ENCODE measurements around the gene RAPGEF5. TPM values are rescaled to one million over a fixed set of nuclear protein-coding genes. Genes with fewer than 3 reads are reported as not detected.

RAPGEF5 gene
- total RNA-seq, 2 donors from 2014 or later: 16.7 to 23.2 TPM

DNA sequence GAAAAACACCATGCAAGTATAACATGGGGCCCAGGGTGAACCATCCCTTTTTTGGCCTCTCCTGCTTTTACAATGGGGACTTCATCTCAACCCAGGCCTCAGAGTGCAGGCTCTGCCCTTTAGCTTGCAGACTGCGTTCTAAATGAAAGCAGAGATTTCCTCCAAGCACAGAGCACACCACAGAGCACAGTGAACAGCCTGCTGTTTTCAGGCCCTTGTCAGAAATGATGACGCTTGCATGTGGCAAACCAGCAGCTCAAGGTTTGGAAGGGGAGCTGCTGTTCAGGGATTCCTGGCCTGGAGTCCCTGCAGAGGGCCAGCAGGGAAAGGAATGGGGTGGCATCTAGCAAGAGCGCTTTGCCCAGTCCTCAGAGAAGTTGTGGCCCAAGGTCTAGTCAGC is 243.9 kb downstream of the RAPGEF5 start:
- no peak overlapping the region for H3K27ac Mint-ChIP-seq

DNA sequence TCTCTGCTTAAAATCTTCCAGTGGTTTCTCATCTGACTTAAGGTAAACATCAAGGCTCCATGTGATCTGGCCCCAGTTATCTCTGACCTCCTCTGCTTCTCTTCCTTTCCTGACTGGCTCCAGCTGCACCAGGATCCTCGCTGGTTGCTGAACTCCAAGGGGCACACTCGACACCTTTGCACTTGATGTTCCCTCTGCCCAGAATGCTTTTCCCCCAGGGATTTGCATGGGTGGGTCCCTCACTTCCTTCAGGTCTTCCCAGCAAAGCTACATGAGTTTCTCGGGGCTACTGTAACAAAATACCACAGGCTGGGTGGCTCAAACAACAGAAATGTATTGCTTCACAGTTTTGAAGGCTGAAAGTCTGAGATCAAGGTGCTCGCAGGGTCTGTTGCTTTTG is 245.3 kb downstream of the RAPGEF5 start:
- H3K27me3 Mint-ChIP-seq (ENCODE audit: insufficient read depth): no peaks in the 10 kb centered on the region
- Histone ChIP-seq H3K36me3 (ENCODE audit: control insufficient read depth, insufficient read depth, low read length) (no peaks in the 10 kb centered on the region), H3K9me3 (ENCODE audit: control insufficient read depth, low read length) (no peaks in the 10 kb centered on the region), H3K27me3 (ENCODE audit: control insufficient read depth, insufficient read depth, low read length, poor library complexity, severe bottlenecking) (no peaks in the 10 kb centered on the region), H3K9ac (ENCODE audit: extremely low read depth, low read length, poor library complexity, severe bottlenecking) (no peak overlapping the region), H3K27ac (ENCODE audit: low read depth, low read length) (no peak overlapping the region), H3K4me1 (ENCODE audit: control insufficient read depth, insufficient read depth, low read length) (no peaks in the 10 kb centered on the region), H3K4me3 (ENCODE audit: low read length) (no peak overlapping the region)
- H3K27ac Mint-ChIP-seq: no peak overlapping the region
- no peak for DNase-seq
- H3K36me3 Mint-ChIP-seq (ENCODE audit: low read depth): no peaks in the 10 kb centered on the region
- 92 to 94% methylated on average over 4 of the region's 4 CpGs for WGBS, 2 experiments (ENCODE audit: insufficient coverage in 1 of 2, insufficient read length in 1 of 2)
- peaks cover 2% of the 10 kb centered on the region for H3K4me1 Mint-ChIP-seq
- H3K4me3 Mint-ChIP-seq: no peak overlapping the region
- no peaks in the 10 kb centered on the region for H3K9me3 Mint-ChIP-seq
- TF ChIP-seq, protein P1, sequence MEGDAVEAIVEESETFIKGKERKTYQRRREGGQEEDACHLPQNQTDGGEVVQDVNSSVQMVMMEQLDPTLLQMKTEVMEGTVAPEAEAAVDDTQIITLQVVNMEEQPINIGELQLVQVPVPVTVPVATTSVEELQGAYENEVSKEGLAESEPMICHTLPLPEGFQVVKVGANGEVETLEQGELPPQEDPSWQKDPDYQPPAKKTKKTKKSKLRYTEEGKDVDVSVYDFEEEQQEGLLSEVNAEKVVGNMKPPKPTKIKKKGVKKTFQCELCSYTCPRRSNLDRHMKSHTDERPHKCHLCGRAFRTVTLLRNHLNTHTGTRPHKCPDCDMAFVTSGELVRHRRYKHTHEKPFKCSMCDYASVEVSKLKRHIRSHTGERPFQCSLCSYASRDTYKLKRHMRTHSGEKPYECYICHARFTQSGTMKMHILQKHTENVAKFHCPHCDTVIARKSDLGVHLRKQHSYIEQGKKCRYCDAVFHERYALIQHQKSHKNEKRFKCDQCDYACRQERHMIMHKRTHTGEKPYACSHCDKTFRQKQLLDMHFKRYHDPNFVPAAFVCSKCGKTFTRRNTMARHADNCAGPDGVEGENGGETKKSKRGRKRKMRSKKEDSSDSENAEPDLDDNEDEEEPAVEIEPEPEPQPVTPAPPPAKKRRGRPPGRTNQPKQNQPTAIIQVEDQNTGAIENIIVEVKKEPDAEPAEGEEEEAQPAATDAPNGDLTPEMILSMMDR (conservative IDR thresholded peaks at IDR 0.05): no peak

More for the DNA sequence above, 243.9 kb downstream of the RAPGEF5 start:
- no peaks in the 10 kb centered on the region for H3K9me3 Mint-ChIP-seq
- Histone ChIP-seq H3K27ac (ENCODE audit: low read depth, low read length) (no peak overlapping the region), H3K4me3 (ENCODE audit: low read length) (no peak overlapping the region), H3K4me1 (ENCODE audit: control insufficient read depth, insufficient read depth, low read length) (no peaks in the 10 kb centered on the region), H3K9ac (ENCODE audit: extremely low read depth, low read length, poor library complexity, severe bottlenecking) (no peak overlapping the region), H3K36me3 (ENCODE audit: control insufficient read depth, insufficient read depth, low read length) (no peaks in the 10 kb centered on the region), H3K9me3 (ENCODE audit: control insufficient read depth, low read length) (no peaks in the 10 kb centered on the region), H3K27me3 (ENCODE audit: control insufficient read depth, insufficient read depth, low read length, poor library complexity, severe bottlenecking) (no peaks in the 10 kb centered on the region)
- TF ChIP-seq, protein P1 (conservative IDR thresholded peaks at IDR 0.05): no peak
- H3K36me3 Mint-ChIP-seq (ENCODE audit: low read depth): no peaks in the 10 kb centered on the region
- H3K4me3 Mint-ChIP-seq: no peak overlapping the region
- no peaks in the 10 kb centered on the region for H3K27me3 Mint-ChIP-seq (ENCODE audit: insufficient read depth)
- WGBS, 2 experiments (ENCODE audit: insufficient coverage in 1 of 2, insufficient read length in 1 of 2): 88 to 94% methylated on average over 2 to 3 of the region's 3 CpGs
- DNase-seq: no peak
- H3K4me1 Mint-ChIP-seq: peaks cover 2% of the 10 kb centered on the region

DNA sequence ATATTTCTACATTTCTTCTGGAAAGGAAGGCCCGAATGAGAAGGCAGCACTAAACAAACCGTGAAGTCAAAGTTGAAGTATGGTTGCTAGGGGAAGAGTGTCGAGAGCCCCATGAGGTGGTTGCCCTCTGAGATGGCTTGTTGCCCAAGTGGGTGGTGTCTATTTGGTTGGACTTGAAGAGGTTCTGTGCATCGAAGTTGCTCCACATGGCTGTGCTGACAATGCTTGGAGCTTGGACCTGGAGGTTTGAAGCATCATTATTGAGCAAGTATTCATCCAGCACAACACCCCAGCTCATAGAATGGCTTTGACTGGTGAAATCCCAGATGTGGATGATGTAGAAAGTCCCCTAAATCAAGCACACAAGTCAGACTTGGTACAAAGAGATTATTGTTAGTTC is 246.1 kb downstream of the RAPGEF5 start:
- Mint-ChIP-seq H3K36me3 (ENCODE audit: low read depth) (no peaks in the 10 kb centered on the region), H3K9me3 (no peaks in the 10 kb centered on the region), H3K4me3 (no peak overlapping the region), H3K27ac (no peak overlapping the region), H3K27me3 (ENCODE audit: insufficient read depth) (no peaks in the 10 kb centered on the region), H3K4me1 (peaks cover 2% of the 10 kb centered on the region)
- Histone ChIP-seq H3K36me3 (ENCODE audit: control insufficient read depth, insufficient read depth, low read length) (no peaks in the 10 kb centered on the region), H3K4me1 (ENCODE audit: control insufficient read depth, insufficient read depth, low read length) (no peaks in the 10 kb centered on the region), H3K9me3 (ENCODE audit: control insufficient read depth, low read length) (no peaks in the 10 kb centered on the region), H3K27ac (ENCODE audit: low read depth, low read length) (no peak overlapping the region), H3K9ac (ENCODE audit: extremely low read depth, low read length, poor library complexity, severe bottlenecking) (no peak overlapping the region), H3K4me3 (ENCODE audit: low read length) (no peak overlapping the region), H3K27me3 (ENCODE audit: control insufficient read depth, insufficient read depth, low read length, poor library complexity, severe bottlenecking) (no peaks in the 10 kb centered on the region)
- 90 to 100% methylated on average over 1 to 4 of the region's 4 CpGs for WGBS, 2 experiments (ENCODE audit: insufficient coverage in 1 of 2, insufficient read length in 1 of 2)
- TF ChIP-seq, protein P1 (conservative IDR thresholded peaks at IDR 0.05): no peak
- no peak for DNase-seq
